ENCODE measurements around the gene GTF2IRD1. TPM values are rescaled to one million over a fixed set of nuclear protein-coding genes. Genes with fewer than 3 reads are reported as not detected.

Gene GTF2IRD1
- total RNA-seq, 1 donor from 2014 or later, result 16.3 TPM

Other genes starting within 250 kb of the GTF2IRD1 start
- 64.7 TPM for gene LAT2, start 243.9 kb upstream of the GTF2IRD1 start, total RNA-seq
- 18.5 TPM for gene RFC2, start 199.5 kb upstream of the GTF2IRD1 start, total RNA-seq
- 24.1 TPM for gene CLIP2, start 164.5 kb upstream of the GTF2IRD1 start, total RNA-seq
- gene GTF2I, start 203.8 kb downstream of the GTF2IRD1 start, total RNA-seq, result 214 TPM

Data from lower lobe of right lung (tissue), 1 donor.